Measurements from ENCODE around the gene KIZ. TPM values are rescaled to one million over a fixed set of nuclear protein-coding genes. Genes with fewer than 3 reads are reported as not detected.
"Not testable (repeated sequence)": the region's sequence is repeated elsewhere in the genome, so short reads cannot be mapped to it uniquely, and the experiment has no call there.

The KIZ gene
- total and polyA plus RNA-seq, 2 of the 4 experiments (the other 2 are of a cell fraction) = 9.9 to 14.0 TPM

- H2BK5ac ChIP-seq (ENCODE audit: low read depth, low read length, poor library complexity, severe bottlenecking); H2AFZ ChIP-seq (replicated peaks; ENCODE audit: low read length, poor library complexity); H3K27me3 ChIP-seq (ENCODE audit: control insufficient read depth, insufficient read depth, low read length); ATAC-seq (ENCODE audit: low read depth); H2BK120ac ChIP-seq (ENCODE audit: low read depth, low read length); H4K8ac ChIP-seq (ENCODE audit: low read depth in 2 of 2, low read length in 2 of 2); dilution Hi-C loops (cut with HindIII; ENCODE audit: low sequenced_read_pairs, unreplicated experiment); H2AK9ac ChIP-seq (replicated peaks; ENCODE audit: low read depth, low read length, poor library complexity); H3K36me3 ChIP-seq (ENCODE audit: control insufficient read depth, insufficient read depth, low read length); DNase-seq; H3K79me1 ChIP-seq (ENCODE audit: low read depth in 1 of 2, low read length in 2 of 2); intact Hi-C loops (cut with micrococcal nuclease); H3K9me1 ChIP-seq (ENCODE audit: insufficient read depth, low read length); H4K20me1 ChIP-seq (ENCODE audit: insufficient read depth, low read length); H3K4me3 ChIP-seq (ENCODE audit: insufficient read depth, low read depth, low read length); H3K14ac ChIP-seq (replicated peaks; ENCODE audit: low read depth, low read length); BruUV-seq (replicated peaks); H3K4me2 ChIP-seq (ENCODE audit: low read depth, low read length); H3K23ac ChIP-seq (ENCODE audit: low read depth, low read length); H3K4me1 ChIP-seq (ENCODE audit: control insufficient read depth, insufficient read depth, low read length); H3K4ac ChIP-seq (ENCODE audit: low read depth, low read length); H3K9ac ChIP-seq (ENCODE audit: low read depth, low read length); H3K9me3 ChIP-seq (ENCODE audit: control insufficient read depth, insufficient read depth, low read length); H4K5ac ChIP-seq (ENCODE audit: low read depth, low read length); H3K18ac ChIP-seq (ENCODE audit: low read depth, low read length); H2BK20ac ChIP-seq (ENCODE audit: low read depth, low read length); POLR2A ChIA-PET (ENCODE audit: unreplicated experiment); H4K91ac ChIP-seq (ENCODE audit: insufficient read depth, low read depth, low read length); CTCF ChIA-PET; H2BK15ac ChIP-seq (ENCODE audit: low read depth, low read length); H3K56ac ChIP-seq (ENCODE audit: extremely low read depth, insufficient read depth, low read length); H3K27ac ChIP-seq (ENCODE audit: insufficient read depth, low read length); H2AK5ac ChIP-seq (ENCODE audit: low read depth, low read length): not testable (repeated sequence)
- WGBS, 2 experiments (ENCODE audit: extremely low coverage in 2 of 2, insufficient read length in 1 of 2) = no CpG with 5 or more reads among the region's 8 CpGs
- in situ Hi-C loops (cut with MboI; ENCODE audit: low sequenced_read_pairs) = loop anchor here (25.0 kb wide), 1 partner anchor 385 kb away; no protein-coding TSS in a partner anchor
These were observed 121.8 kb downstream of the KIZ start for GRCh38 chr20:21247603-21248095.

Measured in IMR-90 (cell line).